ENCODE results near the gene MECR.

The MECR gene

DNA sequence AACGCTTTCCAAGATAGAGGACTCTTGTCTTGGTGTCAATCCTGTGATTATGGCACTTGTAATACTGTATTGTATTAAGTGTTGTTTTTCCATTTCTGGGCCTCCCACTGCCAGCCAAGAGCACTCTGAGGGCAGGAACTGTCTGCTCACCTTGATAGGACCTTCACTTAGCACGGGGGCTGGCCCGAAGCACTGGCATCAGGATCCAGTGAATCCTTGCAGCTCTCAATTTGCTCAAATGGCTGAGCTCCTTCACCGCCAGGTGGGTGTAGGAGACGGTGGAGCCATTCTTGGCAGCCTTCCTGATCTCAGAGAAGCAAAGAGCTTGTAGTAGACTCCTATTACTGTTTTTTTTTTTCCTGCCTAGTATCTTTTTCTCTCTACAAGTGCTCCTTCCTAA is 17.7 kb downstream of the MECR start:
- peaks cover 17 to 23% of the 10 kb centered on the region in 2 donors for H3K4me1 Mint-ChIP-seq

DNA sequence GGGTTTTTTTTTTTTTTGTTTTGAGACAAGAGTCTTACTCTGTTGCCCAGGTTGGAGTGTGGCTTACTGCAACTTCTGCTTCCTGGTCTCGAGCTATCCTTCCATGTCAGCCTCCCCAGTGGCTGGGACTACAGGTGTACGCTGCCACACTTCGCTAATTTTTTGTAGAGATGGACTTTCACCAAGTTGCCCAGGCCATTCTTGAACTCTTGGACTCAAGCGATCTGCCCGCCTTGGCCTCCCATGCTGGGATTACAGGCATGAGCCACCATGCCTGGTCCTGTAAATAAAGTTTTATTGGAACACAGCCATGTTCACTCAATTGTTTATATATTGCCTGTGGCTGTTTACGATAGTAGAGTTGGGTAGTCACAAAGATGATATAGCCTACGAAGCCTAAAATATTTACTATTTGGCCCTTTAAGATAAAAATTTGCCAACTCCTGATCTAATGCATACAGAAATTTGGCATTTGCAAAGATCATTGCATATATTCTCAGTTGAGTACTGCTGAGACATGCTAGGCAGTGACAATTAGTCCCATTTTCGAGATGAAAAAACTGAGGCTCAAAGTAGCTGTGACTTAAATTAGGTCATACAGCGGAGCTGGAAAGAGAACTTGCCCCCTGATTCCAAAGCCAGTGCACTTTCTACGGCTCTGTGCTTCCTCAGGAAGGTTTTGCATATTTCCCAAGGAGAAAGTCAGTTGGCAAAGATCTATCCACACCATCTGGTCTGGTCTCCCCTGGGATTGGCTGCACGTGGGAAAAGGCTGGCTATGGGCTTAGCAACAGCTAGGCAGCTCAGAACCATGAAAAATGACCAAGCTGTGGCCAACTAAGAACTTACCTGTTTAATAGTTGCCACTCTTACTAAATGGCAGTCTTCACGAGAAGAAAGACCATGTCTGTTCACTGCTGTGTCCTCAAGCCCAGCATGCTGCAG is 19.4 kb downstream of the MECR start:
- Mint-ChIP-seq H3K27me3 (no peaks in the 10 kb centered on the region), H3K36me3 (peaks cover 34 to 55% of the 10 kb centered on the region in 2 donors), H3K9me3 (no peaks in the 10 kb centered on the region), H3K27ac (peak overlapping the region; percentile 86), H3K4me1 (peaks cover 17 to 23% of the 10 kb centered on the region in 2 donors), H3K4me3 (no peak overlapping the region)
- ATAC-seq (replicated peaks) (peak; percentile 57 to 61), DNase-seq (no peak)

More for the DNA sequence above, 17.7 kb downstream of the MECR start:
- no peak for ATAC-seq (replicated peaks)
- no peak overlapping the region for H3K27ac Mint-ChIP-seq
- H3K4me3 Mint-ChIP-seq, result no peak overlapping the region
- H3K9me3 Mint-ChIP-seq, result no peaks in the 10 kb centered on the region
- peaks cover 34 to 59% of the 10 kb centered on the region in 2 donors for H3K36me3 Mint-ChIP-seq
- DNase-seq, result no peak
- no peaks in the 10 kb centered on the region for H3K27me3 Mint-ChIP-seq

DNA sequence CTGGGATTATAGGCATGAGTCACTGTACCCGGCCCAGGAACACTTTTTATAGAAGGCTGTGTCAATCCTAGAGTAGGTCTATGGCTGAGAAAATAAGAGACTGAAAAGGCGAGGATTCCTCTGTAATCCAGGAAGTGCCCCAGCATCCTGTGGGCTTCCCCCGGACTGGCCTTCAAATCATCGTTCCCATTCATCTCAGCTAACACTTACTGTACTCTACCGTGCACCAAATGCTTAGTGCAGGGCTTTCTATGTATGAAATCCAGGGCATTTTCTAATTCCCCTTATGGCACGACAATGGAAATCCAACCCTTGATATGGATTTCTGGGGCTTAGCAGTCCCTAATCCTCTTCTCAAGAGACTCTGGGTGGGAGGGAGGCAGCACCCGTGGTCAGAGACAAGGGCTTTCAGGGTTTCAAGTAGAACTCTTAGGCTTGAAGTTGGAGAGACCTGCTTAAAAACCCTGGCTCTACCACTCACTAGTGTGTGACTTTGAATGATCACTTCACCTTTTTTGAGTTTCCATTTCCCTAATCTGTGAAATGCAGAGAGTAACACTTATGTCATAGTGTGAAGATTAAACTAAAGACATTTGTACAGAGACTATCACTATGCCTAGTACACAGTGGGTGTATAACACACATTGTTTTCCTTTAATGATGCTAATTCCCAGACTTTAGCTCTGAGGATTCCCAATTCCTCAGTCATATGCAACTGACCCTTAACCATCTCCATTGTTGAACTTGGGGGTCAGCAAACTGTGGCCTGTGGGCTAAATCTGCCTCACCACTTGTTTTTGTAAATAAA is 20.3 kb downstream of the MECR start:
- no peaks in the 10 kb centered on the region for H3K27me3 Mint-ChIP-seq
- peak overlapping the region; percentile 56 for H3K27ac Mint-ChIP-seq
- no peak overlapping the region for H3K4me3 Mint-ChIP-seq
- DNase-seq (no peak), ATAC-seq (replicated peaks) (peak; percentile 93 to 95)
- H3K9me3 Mint-ChIP-seq, result no peaks in the 10 kb centered on the region
- H3K36me3 Mint-ChIP-seq, result peaks cover 36 to 53% of the 10 kb centered on the region in 2 donors
- H3K4me1 Mint-ChIP-seq, result peaks cover 17 to 23% of the 10 kb centered on the region in 2 donors

DNA sequence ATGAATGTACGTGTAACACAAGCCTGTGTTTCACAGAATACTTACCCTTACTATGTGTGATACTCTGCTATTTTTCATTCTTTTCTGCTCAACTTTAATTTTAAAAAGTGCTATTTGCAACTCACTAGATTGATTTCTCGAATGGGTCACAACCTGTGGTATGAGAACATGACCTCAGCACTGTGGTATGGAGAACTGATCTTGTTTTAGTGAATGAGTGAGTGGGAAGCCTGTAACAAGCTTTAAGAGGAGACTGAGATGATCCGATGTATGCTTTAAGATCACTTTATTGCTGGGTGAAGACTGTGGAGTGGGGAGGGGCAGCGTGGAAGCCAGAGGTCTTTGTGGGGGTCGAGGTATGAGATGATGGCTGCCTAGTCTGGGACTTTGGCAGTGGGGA is 21.6 kb downstream of the MECR start:
- peaks cover 17 to 23% of the 10 kb centered on the region in 2 donors for H3K4me1 Mint-ChIP-seq
- no peak overlapping the region for H3K4me3 Mint-ChIP-seq
- ATAC-seq (replicated peaks) (no peak), DNase-seq (no peak)
- peaks cover 30 to 52% of the 10 kb centered on the region in 2 donors for H3K36me3 Mint-ChIP-seq
- no peaks in the 10 kb centered on the region for H3K9me3 Mint-ChIP-seq
- H3K27me3 Mint-ChIP-seq, result no peaks in the 10 kb centered on the region
- peak overlapping the region; percentile 33 for H3K27ac Mint-ChIP-seq

DNA sequence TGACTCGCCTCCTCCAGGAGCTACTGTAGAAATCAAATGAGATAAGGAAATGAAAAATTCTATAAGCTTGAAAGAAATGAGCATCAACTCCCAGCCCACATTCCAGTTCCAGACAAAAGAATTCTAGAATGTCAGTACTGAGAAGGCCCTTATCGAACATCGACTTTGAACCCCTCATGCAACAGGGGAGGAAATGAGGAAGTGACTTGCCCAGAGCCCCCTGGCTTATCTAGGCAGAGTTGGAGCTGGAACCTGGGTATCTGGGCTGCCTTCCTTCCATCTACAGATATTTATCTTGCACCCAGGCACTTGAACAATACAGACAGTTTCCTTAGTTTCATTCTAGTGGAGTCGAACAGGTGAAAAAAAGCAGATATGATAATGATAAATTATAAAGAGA is 22.3 kb downstream of the MECR start:
- Mint-ChIP-seq H3K9me3 (no peaks in the 10 kb centered on the region), H3K27me3 (no peaks in the 10 kb centered on the region), H3K36me3 (peaks cover 35 to 53% of the 10 kb centered on the region in 2 donors), H3K4me1 (peaks cover 17 to 23% of the 10 kb centered on the region in 2 donors), H3K27ac (no peak overlapping the region), H3K4me3 (no peak overlapping the region)
- no peak for ATAC-seq (replicated peaks)
- DNase-seq, result no peak

DNA sequence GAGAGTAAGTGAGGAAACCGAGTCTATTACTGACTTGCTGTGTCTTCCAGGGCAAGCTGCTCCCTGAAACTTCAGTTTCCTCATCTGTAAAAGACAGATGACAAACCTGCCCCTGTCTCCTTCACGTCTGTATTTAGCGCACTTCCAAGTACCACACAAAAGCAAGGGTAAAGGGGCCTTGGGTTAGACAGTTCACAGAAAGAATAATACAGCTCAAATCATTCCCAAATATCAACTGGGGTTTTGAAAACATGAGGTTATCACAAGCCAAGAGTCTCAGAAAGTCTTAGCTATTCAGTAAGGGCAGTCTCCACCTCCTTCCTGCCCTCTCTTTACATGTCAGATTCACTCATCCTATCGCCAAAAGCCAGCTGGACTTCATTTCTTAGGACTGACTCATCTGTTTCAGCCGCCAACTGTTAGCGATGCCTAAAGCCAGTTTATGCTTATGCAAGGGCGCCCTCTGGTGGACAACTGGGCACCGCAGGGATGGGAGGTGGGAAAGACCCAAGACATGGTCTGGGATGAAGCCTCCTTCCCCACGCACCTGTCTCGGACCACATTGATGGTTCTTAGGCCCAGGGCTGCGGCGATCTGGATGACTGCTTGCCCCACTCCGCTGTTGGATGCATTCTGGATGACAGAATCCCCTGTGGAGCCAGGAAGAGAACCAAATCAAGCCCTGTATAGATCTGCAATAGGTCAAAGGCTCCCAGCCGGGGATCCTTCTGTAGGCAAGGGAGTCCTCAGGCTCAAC is 28.0 kb downstream of the MECR start:
- H3K27me3 Mint-ChIP-seq, result no peaks in the 10 kb centered on the region
- H3K9me3 Mint-ChIP-seq, result no peaks in the 10 kb centered on the region
- H3K36me3 Mint-ChIP-seq, result peaks cover 26 to 47% of the 10 kb centered on the region in 2 donors

DNA sequence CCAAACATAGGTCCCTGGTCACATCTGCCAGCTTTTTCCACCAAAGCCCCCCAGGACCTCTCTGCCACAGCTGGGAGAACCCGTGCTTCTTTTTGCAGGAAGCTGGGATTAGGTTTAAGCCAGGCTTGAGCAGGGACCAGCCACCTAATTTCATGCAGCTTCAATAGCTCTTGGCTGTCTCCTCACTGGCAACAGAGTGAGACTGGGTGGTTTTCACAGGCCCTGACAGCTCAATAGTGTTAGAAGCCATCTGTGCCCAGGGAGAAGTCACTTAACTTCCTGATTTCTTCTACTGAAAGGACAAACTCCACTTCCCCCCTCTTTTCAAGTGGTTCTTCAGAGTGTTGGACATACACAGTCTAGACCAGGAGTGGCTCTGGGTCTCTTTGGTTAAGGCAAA is 28.7 kb downstream of the MECR start:
- no peak for ATAC-seq (replicated peaks)
- no peak overlapping the region for H3K4me3 Mint-ChIP-seq
- no peak overlapping the region for H3K27ac Mint-ChIP-seq
- no peaks in the 10 kb centered on the region for H3K9me3 Mint-ChIP-seq
- peaks cover 31 to 54% of the 10 kb centered on the region in 2 donors for H3K36me3 Mint-ChIP-seq
- H3K27me3 Mint-ChIP-seq, result no peaks in the 10 kb centered on the region
- peaks cover 2 to 5% of the 10 kb centered on the region in 2 donors for H3K4me1 Mint-ChIP-seq
- no peak for DNase-seq

More for the DNA sequence above, 28.0 kb downstream of the MECR start:
- DNase-seq (peak; percentile 63), ATAC-seq (replicated peaks) (peak; percentile 98)
- Mint-ChIP-seq H3K4me1 (peaks cover 2 to 5% of the 10 kb centered on the region in 2 donors), H3K4me3 (no peak overlapping the region), H3K27ac (no peak overlapping the region)

DNA sequence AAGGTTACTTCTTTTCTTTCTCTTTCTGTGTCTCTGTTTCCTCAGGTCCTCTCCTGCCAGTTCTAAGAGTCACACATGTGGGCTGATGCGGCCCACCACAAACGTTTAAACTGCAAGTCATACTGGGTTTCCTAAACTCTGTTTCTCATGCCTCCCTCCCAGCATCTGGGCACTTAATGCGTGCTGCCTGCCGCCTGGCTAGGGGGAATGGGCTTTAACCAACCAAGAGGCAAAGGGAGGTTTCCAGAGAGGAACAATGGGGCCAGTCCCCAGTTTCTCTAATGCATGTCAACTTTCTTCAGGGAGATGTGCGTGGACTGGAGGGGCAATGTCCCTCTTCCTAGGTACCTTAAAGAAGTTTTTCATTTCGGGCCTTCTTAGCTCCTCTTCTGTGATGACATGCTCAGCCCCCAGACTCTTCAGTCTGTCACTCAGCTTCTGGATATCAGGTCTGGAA is 29.1 kb downstream of the MECR start:
- Mint-ChIP-seq H3K36me3 (peaks cover 32 to 53% of the 10 kb centered on the region in 2 donors), H3K4me3 (no peak overlapping the region), H3K27ac (peak overlapping the region; percentile 42), H3K9me3 (no peaks in the 10 kb centered on the region), H3K27me3 (no peaks in the 10 kb centered on the region), H3K4me1 (peaks cover 2 to 5% of the 10 kb centered on the region in 2 donors)
- DNase-seq (no peak), ATAC-seq (replicated peaks) (no peak)

DNA sequence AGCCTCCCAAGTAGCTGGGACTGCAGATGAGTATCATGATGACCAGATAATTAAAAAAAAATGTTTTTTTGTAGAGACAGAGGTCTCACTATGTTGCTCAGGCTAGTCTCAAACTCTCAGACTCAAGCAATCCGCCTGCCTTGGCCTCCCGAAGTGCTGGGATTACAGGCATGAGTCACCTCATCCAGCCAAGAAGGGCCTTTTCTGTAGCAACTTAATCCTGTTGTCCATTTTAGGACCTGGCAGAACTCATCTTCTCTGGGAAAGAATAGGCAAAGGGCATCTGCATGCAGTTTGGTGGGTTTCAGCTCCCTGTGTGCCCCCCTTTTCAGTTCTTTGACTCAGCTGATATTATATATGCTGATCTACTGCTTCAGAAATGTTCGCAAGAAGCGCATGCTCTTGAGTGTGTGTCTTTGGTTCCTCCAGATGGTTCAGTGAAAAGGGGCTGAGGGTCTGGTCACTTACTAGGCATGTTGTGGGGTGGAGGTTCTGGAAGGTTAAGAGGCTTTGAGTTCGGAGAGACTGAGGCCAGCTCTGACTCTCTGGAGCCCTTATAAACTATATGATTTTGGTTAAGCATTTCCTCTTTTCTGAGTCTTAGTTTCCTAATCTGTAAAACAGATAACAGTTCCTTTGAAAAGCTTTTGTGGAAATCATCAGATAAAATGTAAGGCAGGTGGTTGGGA is 29.7 kb downstream of the MECR start:
- Mint-ChIP-seq H3K4me3 (no peak overlapping the region), H3K27ac (no peak overlapping the region), H3K27me3 (no peaks in the 10 kb centered on the region), H3K9me3 (no peaks in the 10 kb centered on the region), H3K4me1 (peaks cover 2 to 5% of the 10 kb centered on the region in 2 donors), H3K36me3 (peaks cover 30 to 51% of the 10 kb centered on the region in 2 donors)
- ATAC-seq (replicated peaks) (no peak), DNase-seq (no peak)

DNA sequence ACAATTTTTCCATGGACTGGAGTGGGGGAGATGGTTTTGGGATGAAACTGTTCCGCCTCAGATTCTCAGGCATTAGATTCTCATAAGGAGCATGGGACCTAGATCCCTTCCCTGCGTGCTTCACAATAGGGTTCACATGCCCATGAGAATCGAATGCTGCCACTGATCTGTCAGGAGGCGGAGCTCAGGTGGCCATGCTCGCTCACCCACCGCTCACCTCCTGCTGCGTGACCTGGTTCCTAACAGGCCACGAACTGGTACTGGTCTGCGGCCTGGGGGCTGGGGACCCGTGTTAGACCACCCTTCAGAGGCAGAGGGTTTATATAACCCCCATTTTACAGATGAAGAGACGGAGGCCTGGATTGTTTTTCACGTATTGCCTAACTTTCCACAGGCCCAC is 32.7 kb downstream of the MECR start:
- H3K27me3 Mint-ChIP-seq, result no peaks in the 10 kb centered on the region
- peaks cover 2 to 5% of the 10 kb centered on the region in 2 donors for H3K4me1 Mint-ChIP-seq
- H3K4me3 Mint-ChIP-seq, result no peak overlapping the region
- DNase-seq, result no peak
- no peak overlapping the region for H3K27ac Mint-ChIP-seq
- no peaks in the 10 kb centered on the region for H3K9me3 Mint-ChIP-seq
- H3K36me3 Mint-ChIP-seq, result peaks cover 43 to 63% of the 10 kb centered on the region in 2 donors
- no peak for ATAC-seq (replicated peaks)

DNA sequence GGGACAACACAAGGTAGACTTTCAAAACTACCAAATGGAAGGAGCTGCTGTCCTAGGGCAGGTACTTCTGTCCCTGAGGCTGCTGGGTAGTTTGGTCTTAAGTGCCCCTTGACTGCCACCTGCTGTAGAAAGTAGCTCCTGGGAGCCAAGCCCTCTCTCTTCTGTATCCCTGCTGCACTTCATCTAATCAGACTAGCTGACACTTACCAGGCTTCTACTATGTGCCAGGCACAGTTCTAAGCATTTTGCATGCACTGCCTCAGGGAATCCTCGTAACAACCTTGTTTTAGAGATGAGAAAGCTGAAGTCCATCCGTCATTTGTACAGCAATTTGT is 33.2 kb downstream of the MECR start:
- Mint-ChIP-seq H3K4me1 (peaks cover 0 to 1% of the 10 kb centered on the region in 2 donors), H3K36me3 (peaks cover 42 to 60% of the 10 kb centered on the region in 2 donors), H3K27me3 (no peaks in the 10 kb centered on the region), H3K4me3 (no peak overlapping the region), H3K27ac (no peak overlapping the region), H3K9me3 (no peaks in the 10 kb centered on the region)
- no peak for DNase-seq
- peak; percentile 84 to 85 for ATAC-seq (replicated peaks)

DNA sequence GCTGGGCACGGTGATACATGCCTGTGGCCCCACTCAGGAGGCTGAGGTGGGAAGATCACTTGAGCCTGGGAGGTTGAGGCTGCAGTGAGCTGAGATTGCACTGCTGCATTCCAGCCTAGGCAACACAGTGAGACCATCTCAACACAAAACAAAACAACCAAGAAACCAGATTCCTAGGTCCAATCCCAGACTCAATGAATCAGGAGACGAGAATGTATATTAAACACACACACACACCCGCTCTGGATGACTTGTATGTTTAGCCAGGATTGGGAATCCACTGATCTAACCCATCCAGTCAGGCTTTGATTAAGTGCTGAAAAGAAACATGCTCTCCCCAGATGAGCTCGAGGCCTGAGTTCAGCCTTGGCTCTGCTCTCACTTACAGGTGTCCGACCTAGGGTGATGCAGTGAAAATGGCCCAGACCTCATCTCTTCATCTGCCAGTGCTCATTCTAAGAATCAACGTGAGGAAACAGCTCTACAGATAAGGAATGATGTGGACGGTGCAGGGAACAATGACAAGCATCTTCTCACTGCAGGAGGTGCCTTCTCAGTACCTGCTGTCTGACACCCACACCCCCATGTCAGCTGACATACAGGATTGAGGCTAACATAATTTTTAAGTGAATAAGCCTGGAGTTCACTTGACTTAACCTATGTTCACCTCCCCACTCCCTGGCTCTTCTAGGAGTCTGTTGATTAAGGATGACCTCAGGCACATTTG is 33.7 kb downstream of the MECR start:
- Mint-ChIP-seq H3K9me3 (no peaks in the 10 kb centered on the region), H3K4me1 (no peaks in the 10 kb centered on the region), H3K27ac (no peak overlapping the region), H3K27me3 (no peaks in the 10 kb centered on the region), H3K36me3 (peaks cover 42 to 60% of the 10 kb centered on the region in 2 donors), H3K4me3 (no peak overlapping the region)
- DNase-seq (no peak), ATAC-seq (replicated peaks) (no peak)

DNA sequence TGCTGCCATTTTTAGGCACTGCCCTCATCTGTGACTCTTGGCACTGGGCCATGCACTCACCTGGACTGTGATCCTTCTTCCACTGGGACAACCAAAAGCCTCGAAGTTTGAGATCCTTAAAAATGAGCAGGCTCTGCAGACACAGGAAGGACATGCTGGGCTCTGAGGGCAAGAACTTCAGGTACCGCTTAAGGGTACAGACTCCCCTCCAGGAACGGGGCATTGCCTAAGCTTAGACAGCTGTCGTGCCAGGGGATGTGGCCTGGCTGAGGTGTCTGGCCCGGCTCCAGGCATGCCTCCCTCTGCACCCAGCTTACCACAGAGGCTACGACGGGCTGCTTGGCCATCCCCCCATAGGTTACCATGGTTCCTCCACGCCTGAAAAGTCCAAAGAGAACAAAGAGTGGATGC is 34.8 kb downstream of the MECR start:
- ATAC-seq (replicated peaks) (no peak), DNase-seq (no peak)
- Mint-ChIP-seq H3K36me3 (peaks cover 40 to 56% of the 10 kb centered on the region in 2 donors), H3K9me3 (peaks cover 0 to 1% of the 10 kb centered on the region in 2 donors), H3K4me1 (no peaks in the 10 kb centered on the region), H3K27ac (no peak overlapping the region), H3K4me3 (no peak overlapping the region), H3K27me3 (no peaks in the 10 kb centered on the region)

Data from stimulated activated naive B cell treated with anti-CD40 and anti-IgM and Interleukin-4, amounts not matched to agents 10 μg/mL and 1 μg/mL and 100 μg/mL, for 72 hours (primary cell).